Measurements from ENCODE around the gene WTIP.
"Not testable (repeated sequence)": the region's sequence is repeated elsewhere in the genome, so short reads cannot be mapped to it uniquely, and the experiment has no call there.

WTIP gene

GRCh38 chr19:34504273-34504808 lies 22.8 kb downstream of the WTIP start:
- no peak for DNase-seq

- DNase-seq: no peak
Observed at GRCh38 chr19:34504809-34505291, 23.3 kb downstream of the WTIP start.

- DNase-seq: no peak
Observed at GRCh38 chr19:34505321-34506025, 23.9 kb downstream of the WTIP start.

- no peak for DNase-seq
Observed at GRCh38 chr19:34506026-34506370, 24.4 kb downstream of the WTIP start.

GRCh38 chr19:34507414-34508067 lies 26.0 kb downstream of the WTIP start:
- no peak for DNase-seq

- no peak for DNase-seq
Observed at GRCh38 chr19:34508540-34508939, 27.0 kb downstream of the WTIP start.

- not testable (repeated sequence) for DNase-seq
Observed at GRCh38 chr19:34510904-34511303, 29.3 kb downstream of the WTIP start.

- no peak for DNase-seq
Observed at GRCh38 chr19:34512254-34512822, 30.8 kb downstream of the WTIP start.

GRCh38 chr19:34513767-34514166 lies 32.2 kb downstream of the WTIP start:
- no peak for DNase-seq

- no peak for DNase-seq
Observed at GRCh38 chr19:34519602-34520001, 38.0 kb downstream of the WTIP start.

- no peak for DNase-seq
Observed at GRCh38 chr19:34523408-34523807, 41.9 kb downstream of the WTIP start.

- DNase-seq: no peak
Observed at GRCh38 chr19:34525001-34525400, 43.4 kb downstream of the WTIP start.

GRCh38 chr19:34534206-34534605 lies 52.6 kb downstream of the WTIP start:
- no peak for DNase-seq

- DNase-seq: no peak
Observed at GRCh38 chr19:34539396-34539795, 57.8 kb downstream of the WTIP start.

- DNase-seq: no peak
Observed at GRCh38 chr19:34540811-34541557, 59.4 kb downstream of the WTIP start.

- no peak for DNase-seq
Observed at GRCh38 chr19:34549833-34550232, 68.3 kb downstream of the WTIP start.

GRCh38 chr19:34555447-34555846 lies 73.9 kb downstream of the WTIP start:
- DNase-seq: no peak

GRCh38 chr19:34556488-34556887 lies 74.9 kb downstream of the WTIP start:
- DNase-seq: peak in 2 of 3 donors; percentile 2 to 17

- DNase-seq: no peak
Observed at GRCh38 chr19:34559045-34559444, 77.5 kb downstream of the WTIP start.

GRCh38 chr19:34560229-34560628 lies 78.7 kb downstream of the WTIP start:
- DNase-seq: no peak

Measured in suppressor macrophage treated with lipopolysaccharide for 1 hour (primary cell).